H1 (cell line): Measurements from ENCODE around the gene TXLNB. TPM values are rescaled to one million over a fixed set of nuclear protein-coding genes. Genes with fewer than 3 reads are reported as not detected.

ENCODE experiments used
- ATF3 ChIP-seq: IDR thresholded peaks from 2 replicates; pipeline ENCODE4 v1.6.1; 2011; ENCODE audit warnings: low read depth, mild to moderate bottlenecking, low read length; ENCODE audit not compliant: insufficient read depth
- CHD1 ChIP-seq: IDR thresholded peaks from 2 replicates; pipeline ENCODE4 v1.6.1; 2012; ENCODE audit warnings: low read depth, low read length, improper control_type of control experiment
- PHF8 ChIP-seq: fragments of 200-600 bp; sonication (generic); conservative IDR thresholded peaks from 2 replicates; pipeline ENCODE4 v1.7.1; 2012; ENCODE audit warnings: low read depth, mild to moderate bottlenecking, inconsistent platforms, low read length, moderate library complexity
- SP1 ChIP-seq: IDR thresholded peaks from 2 replicates; pipeline ENCODE4 v1.6.1; 2011; ENCODE audit warnings: low read depth, low read length
- ZNF274 ChIP-seq: IDR thresholded peaks from 2 replicates; pipeline ENCODE4 v1.7.0; 2012; ENCODE audit warnings: low read length, borderline replicate concordance; ENCODE audit errors: extremely low read depth
- polyA plus RNA-seq, 7 experiments: library from polyadenylated mRNA; depleted of rRNA in 3 of 7; stranded (reverse) in 5 of 7; unstranded in 2 of 7; fragments of >200 nt in 5 of 7; fragments of 200-250 nt in 2 of 7; gene quantifications; 1 replicate in 5 of 7; 2 replicates in 1 of 7; 4 replicates in 1 of 7; pipeline versions ENCODE4 v1.2.1 to v1.2.3, GENCODE V29; 2011 to 2013; ENCODE audit warnings: missing spikeins in 2 of 7, mixed read lengths in 2 of 7
- total RNA-seq: library from RNA; stranded (reverse); fragmentation: NEBNext Ultra II Directional; extraction: Animal tissue kit (Norgen Biotek cat#: 25700); gene quantifications from 2 replicates; pipeline ENCODE4 v1.2.1, GENCODE V29; 2021
- TF ChIP-seq, protein P1 (sequence below): fragments of 300-600 bp; sonication (generic); IDR thresholded peaks from 2 replicates; pipeline ENCODE4 v1.7.1; 2012; ENCODE audit warnings: low read length, moderate library complexity, mild to moderate bottlenecking, inconsistent platforms; ENCODE audit not compliant: insufficient replicate concordance

Gene TXLNB
- total and polyA plus RNA-seq, 2 of the 8 experiments (the other 6 are each of a cell fraction or from before 2014, with no cell fraction given): 0.05 to 0.17 TPM

DNA sequence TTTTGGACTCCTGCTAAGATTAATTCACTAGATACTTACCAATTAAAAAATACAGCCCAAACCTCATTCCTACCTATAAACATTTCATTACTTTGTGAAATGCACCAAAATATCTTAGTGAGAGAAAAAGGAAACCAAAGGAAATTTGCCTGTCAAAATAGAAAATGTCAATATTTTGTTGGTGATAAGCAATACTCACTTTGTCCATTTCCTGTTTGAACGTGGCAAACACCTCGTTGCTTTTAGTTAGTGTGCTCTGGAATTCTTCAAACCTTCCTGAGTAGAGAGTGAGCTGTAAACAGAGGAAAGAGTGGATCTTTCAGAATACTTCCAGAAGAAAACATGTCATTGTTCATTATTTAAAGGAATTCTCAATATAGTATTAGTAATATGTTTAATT is 44.2 kb downstream of the TXLNB start (continued):
- TF ChIP-seq, protein P1, sequence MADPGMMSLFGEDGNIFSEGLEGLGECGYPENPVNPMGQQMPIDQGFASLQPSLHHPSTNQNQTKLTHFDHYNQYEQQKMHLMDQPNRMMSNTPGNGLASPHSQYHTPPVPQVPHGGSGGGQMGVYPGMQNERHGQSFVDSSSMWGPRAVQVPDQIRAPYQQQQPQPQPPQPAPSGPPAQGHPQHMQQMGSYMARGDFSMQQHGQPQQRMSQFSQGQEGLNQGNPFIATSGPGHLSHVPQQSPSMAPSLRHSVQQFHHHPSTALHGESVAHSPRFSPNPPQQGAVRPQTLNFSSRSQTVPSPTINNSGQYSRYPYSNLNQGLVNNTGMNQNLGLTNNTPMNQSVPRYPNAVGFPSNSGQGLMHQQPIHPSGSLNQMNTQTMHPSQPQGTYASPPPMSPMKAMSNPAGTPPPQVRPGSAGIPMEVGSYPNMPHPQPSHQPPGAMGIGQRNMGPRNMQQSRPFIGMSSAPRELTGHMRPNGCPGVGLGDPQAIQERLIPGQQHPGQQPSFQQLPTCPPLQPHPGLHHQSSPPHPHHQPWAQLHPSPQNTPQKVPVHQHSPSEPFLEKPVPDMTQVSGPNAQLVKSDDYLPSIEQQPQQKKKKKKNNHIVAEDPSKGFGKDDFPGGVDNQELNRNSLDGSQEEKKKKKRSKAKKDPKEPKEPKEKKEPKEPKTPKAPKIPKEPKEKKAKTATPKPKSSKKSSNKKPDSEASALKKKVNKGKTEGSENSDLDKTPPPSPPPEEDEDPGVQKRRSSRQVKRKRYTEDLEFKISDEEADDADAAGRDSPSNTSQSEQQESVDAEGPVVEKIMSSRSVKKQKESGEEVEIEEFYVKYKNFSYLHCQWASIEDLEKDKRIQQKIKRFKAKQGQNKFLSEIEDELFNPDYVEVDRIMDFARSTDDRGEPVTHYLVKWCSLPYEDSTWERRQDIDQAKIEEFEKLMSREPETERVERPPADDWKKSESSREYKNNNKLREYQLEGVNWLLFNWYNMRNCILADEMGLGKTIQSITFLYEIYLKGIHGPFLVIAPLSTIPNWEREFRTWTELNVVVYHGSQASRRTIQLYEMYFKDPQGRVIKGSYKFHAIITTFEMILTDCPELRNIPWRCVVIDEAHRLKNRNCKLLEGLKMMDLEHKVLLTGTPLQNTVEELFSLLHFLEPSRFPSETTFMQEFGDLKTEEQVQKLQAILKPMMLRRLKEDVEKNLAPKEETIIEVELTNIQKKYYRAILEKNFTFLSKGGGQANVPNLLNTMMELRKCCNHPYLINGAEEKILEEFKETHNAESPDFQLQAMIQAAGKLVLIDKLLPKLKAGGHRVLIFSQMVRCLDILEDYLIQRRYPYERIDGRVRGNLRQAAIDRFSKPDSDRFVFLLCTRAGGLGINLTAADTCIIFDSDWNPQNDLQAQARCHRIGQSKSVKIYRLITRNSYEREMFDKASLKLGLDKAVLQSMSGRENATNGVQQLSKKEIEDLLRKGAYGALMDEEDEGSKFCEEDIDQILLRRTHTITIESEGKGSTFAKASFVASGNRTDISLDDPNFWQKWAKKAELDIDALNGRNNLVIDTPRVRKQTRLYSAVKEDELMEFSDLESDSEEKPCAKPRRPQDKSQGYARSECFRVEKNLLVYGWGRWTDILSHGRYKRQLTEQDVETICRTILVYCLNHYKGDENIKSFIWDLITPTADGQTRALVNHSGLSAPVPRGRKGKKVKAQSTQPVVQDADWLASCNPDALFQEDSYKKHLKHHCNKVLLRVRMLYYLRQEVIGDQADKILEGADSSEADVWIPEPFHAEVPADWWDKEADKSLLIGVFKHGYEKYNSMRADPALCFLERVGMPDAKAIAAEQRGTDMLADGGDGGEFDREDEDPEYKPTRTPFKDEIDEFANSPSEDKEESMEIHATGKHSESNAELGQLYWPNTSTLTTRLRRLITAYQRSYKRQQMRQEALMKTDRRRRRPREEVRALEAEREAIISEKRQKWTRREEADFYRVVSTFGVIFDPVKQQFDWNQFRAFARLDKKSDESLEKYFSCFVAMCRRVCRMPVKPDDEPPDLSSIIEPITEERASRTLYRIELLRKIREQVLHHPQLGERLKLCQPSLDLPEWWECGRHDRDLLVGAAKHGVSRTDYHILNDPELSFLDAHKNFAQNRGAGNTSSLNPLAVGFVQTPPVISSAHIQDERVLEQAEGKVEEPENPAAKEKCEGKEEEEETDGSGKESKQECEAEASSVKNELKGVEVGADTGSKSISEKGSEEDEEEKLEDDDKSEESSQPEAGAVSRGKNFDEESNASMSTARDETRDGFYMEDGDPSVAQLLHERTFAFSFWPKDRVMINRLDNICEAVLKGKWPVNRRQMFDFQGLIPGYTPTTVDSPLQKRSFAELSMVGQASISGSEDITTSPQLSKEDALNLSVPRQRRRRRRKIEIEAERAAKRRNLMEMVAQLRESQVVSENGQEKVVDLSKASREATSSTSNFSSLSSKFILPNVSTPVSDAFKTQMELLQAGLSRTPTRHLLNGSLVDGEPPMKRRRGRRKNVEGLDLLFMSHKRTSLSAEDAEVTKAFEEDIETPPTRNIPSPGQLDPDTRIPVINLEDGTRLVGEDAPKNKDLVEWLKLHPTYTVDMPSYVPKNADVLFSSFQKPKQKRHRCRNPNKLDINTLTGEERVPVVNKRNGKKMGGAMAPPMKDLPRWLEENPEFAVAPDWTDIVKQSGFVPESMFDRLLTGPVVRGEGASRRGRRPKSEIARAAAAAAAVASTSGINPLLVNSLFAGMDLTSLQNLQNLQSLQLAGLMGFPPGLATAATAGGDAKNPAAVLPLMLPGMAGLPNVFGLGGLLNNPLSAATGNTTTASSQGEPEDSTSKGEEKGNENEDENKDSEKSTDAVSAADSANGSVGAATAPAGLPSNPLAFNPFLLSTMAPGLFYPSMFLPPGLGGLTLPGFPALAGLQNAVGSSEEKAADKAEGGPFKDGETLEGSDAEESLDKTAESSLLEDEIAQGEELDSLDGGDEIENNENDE: no peak
- TF ChIP-seq ZNF274: no peak
- TF ChIP-seq ATF3: no peak
- TF ChIP-seq CHD1: no peak
- TF ChIP-seq PHF8: no peak
- TF ChIP-seq SP1: no peak
